ENCODE measurements around the gene DHRS4.

- no peak for TF ChIP-seq CTCF (IDR thresholded peaks at IDR 0.05; ENCODE audit: low read depth, low read length)
- no peak for TF ChIP-seq EZH2phosphoT487 (IDR thresholded peaks at IDR 0.05; ENCODE audit: low read depth)
Observed at GRCh38 chr14:23931721-23932289, 21.8 kb upstream of the DHRS4 start.
